Measurements from ENCODE around the gene KLK13.

Gene KLK13

GRCh38 chr19:51064534-51065220, at the start of gene KLK13:
KLK13 (minus strand) TSS chr19:51065092; CDS start chr19:51065067, 25 bp downstream.
- DNase-seq = no peak

GRCh38 chr19:51114087-51114729, 49.3 kb upstream of the KLK13 start:
- no peak for DNase-seq

- DNase-seq = no peak
These were observed 46.7 kb upstream of the KLK13 start for GRCh38 chr19:51111606-51112005.

- no peak for DNase-seq
These were observed 45.7 kb upstream of the KLK13 start for GRCh38 chr19:51110666-51110971.

GRCh38 chr19:51108805-51109146, 43.9 kb upstream of the KLK13 start:
- DNase-seq = no peak

GRCh38 chr19:51108066-51108804, 43.3 kb upstream of the KLK13 start, which contains the start of gene CTU1:
CTU1 (minus strand) TSS chr19:51108409; CDS start chr19:51104569, 3,840 bp downstream.
- DNase-seq = peak; percentile 99

- no peak for DNase-seq
These were observed 42.6 kb upstream of the KLK13 start for GRCh38 chr19:51107406-51108065.

GRCh38 chr19:51103926-51104341, 39.0 kb upstream of the KLK13 start:
- no peak for DNase-seq

GRCh38 chr19:51102991-51103390, 38.1 kb upstream of the KLK13 start:
- no peak for DNase-seq

- DNase-seq = no peak
These were observed 36.4 kb upstream of the KLK13 start for GRCh38 chr19:51101171-51101865.

GRCh38 chr19:51100601-51101000, 35.7 kb upstream of the KLK13 start:
- no peak for DNase-seq

GRCh38 chr19:51099047-51099382, 34.1 kb upstream of the KLK13 start:
- no peak for DNase-seq

- peak; percentile 42 to 69 for DNase-seq
These were observed 33.6 kb upstream of the KLK13 start for GRCh38 chr19:51098365-51099046.

- no peak for DNase-seq
These were observed 32.9 kb upstream of the KLK13 start for GRCh38 chr19:51097796-51098195.

GRCh38 chr19:51097166-51097738, 32.4 kb upstream of the KLK13 start:
- peak; percentile 64 to 66 for DNase-seq

GRCh38 chr19:51096473-51097165, 31.7 kb upstream of the KLK13 start:
- peak in 1 of 2 donors; percentile 9 for DNase-seq

GRCh38 chr19:51094696-51095279, 29.9 kb upstream of the KLK13 start:
- peak; percentile 23 to 29 for DNase-seq

GRCh38 chr19:51093510-51094345, 28.8 kb upstream of the KLK13 start:
- no peak for DNase-seq

GRCh38 chr19:51093101-51093500, 28.2 kb upstream of the KLK13 start:
- DNase-seq = no peak
